AG09309 (cell line): ENCODE results near the gene XKR3.

Source experiments
- DNase-seq: peaks from one replicate; pipeline ENCODE4 v3.0.0-alpha.2; 2010; ENCODE audit warnings: low read depth
- H3K4me3 ChIP-seq: 2 replicates; pipeline ENCODE4 v1.5.1; 2011; ENCODE audit warnings: mild to moderate bottlenecking, low read depth, low read length, moderate library complexity; ENCODE audit not compliant: control insufficient read depth
- CTCF ChIP-seq: IDR thresholded peaks from 2 replicates; pipeline ENCODE4 v1.5.1; 2011; ENCODE audit warnings: mild to moderate bottlenecking, low read depth, low read length, inconsistent platforms; ENCODE audit not compliant: insufficient read depth, control insufficient read depth; ENCODE audit errors: missing control alignments

The XKR3 gene

GRCh38 chr22:16793831-16794230 lies 31.4 kb downstream of the XKR3 start:
- DNase-seq: no peak
- no peak overlapping the region for H3K4me3 ChIP-seq
- no peak for TF ChIP-seq CTCF

DNA sequence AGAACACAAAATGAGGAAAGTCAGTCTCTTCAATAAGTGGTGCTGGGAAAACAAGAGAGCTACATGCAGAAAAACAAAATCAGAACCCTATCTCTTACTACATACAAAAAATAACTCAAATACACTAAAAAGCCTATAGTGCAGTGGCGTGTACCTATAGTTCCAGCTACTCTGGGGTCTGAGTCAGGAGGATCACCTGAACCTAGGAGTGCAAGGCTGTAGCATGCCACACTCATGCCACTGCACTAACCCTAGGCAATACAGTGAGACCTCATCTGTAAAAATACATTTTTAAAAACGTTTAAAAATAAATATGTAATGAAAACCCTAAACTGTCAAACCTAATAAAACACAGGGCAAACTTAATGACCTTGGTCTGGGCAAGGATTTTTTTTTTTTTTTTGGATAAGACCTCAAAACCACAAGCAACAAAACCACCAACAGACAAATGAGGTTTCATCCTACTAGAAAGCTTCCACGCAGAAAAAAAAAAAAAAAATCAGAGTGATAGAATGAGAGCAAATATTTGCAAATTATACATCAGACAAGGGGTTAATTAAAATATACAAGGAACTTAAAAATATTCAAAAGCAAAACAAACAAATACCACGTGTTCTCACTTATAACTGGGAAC lies 35.2 kb downstream of the XKR3 start:
- H3K4me3 ChIP-seq: no peak overlapping the region
- no peak for TF ChIP-seq CTCF
- no peak for DNase-seq

DNA sequence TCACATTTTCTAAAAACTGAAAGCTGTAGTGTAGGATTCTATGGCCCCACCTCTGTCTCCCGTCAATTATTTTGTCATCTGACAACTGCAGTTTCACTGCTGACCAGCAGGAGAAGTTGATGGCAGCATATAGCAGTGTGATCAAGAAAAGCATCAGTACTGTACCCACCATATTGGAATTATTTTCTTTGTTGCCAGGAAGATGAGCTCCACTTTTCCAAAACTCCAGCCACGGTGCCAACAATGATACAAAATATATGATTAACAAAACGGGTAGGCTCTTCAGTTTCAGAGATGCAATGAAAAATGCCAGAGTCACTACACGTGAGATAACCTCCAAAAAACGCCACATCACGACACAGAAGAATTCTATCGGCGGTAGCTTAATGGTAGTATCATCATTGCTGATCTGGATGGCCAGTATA lies 41.3 kb downstream of the XKR3 start:
- TF ChIP-seq CTCF: peak; percentile 0
- no peak for DNase-seq
- no peak overlapping the region for H3K4me3 ChIP-seq

DNA sequence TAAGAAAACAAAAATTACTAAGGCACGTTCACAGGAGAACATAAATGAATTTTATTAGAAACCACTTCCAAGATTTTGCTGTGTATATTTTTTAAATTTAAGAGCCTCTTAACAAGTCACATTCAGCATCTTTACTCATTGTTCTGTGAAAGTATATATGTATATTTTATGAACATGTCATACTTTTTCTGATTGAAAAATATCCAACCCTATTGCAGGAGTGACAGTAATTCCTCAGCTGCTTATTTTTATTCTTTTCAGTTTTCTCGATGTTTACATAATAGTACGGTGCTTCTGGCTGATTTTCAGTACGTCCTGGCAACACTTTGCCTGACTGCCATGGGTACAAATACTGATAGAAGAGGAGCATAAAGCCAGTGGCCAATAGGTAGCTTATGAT lies 41.8 kb downstream of the XKR3 start:
- TF ChIP-seq CTCF: peak; percentile 1
- no peak for DNase-seq
- H3K4me3 ChIP-seq: no peak overlapping the region

GRCh38 chr22:16781764-16782329 lies 43.4 kb downstream of the XKR3 start:
- no peak for DNase-seq
- no peak overlapping the region for H3K4me3 ChIP-seq
- no peak for TF ChIP-seq CTCF

- DNase-seq: no peak
- H3K4me3 ChIP-seq: no peak overlapping the region
- no peak for TF ChIP-seq CTCF
Observed at GRCh38 chr22:16781074-16781763, 44.0 kb downstream of the XKR3 start.
